Kidney glomerular epithelial cell (primary cell): ENCODE results near the gene NR6A1.
A peak's percentile ranks its signal among the peaks of the same experiment; 100 is the strongest.

Experiments used
- DNase-seq: peaks from one replicate; lab custom pipeline; 2025; lab: John Stamatoyannopoulos, UW

NR6A1 gene

DNA sequence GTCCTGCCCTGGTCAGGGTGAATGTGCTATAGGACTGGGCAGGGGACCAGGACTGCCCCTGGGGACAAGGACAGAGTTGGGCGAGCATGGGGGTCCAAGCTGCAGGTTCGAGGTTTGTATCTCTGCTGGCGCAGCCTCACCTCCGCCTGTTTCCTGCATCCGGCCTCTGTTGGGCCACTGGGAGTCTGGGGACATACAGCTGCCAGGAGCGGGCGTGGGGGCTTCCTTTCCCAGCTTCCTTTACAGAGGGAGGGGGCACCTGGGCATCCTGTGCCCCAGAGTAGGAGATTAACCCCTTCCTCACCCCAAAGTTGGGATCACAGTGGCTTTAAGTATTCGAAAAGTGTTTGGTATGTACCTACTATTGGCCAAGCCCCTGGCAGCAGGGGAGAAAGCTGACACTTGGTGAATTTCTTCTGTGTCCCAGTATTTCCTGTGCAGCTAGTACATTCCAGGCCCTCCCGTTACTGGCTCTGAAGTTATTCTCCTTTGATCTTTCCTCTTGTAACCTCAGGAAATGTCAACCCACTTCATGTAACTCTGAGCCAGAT, 24.8 kb upstream of the NR6A1 start:
- no peak for DNase-seq

DNA sequence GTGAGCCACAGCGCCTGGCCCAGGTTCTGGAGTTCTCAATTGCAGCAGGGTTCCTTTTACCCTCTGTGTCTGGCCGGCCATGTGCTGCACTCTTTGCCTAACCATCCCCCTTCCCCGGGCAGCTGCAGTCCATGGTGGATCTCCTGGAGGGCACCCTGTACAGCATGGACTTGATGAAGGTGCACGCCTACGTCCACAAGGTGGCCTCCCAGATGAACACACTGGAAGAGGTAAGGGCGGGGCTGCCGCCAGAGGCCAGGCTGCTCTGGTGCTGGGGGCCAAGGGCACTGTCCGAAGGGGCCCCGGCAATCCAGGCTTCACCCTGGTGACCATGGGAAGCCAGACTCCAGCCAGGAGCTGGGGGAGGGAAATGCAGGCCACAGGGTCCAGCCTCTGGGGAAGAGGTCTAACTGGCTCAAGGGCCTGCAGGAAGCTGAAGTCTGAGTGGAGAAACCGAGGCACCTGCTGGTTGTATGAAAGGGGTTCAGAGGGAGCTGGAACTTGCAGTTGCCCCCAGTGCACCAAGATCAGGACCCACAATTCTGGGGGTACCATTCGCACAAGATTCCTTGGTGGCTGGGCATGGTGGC, 23.9 kb upstream of the NR6A1 start:
- DNase-seq: no peak

DNA sequence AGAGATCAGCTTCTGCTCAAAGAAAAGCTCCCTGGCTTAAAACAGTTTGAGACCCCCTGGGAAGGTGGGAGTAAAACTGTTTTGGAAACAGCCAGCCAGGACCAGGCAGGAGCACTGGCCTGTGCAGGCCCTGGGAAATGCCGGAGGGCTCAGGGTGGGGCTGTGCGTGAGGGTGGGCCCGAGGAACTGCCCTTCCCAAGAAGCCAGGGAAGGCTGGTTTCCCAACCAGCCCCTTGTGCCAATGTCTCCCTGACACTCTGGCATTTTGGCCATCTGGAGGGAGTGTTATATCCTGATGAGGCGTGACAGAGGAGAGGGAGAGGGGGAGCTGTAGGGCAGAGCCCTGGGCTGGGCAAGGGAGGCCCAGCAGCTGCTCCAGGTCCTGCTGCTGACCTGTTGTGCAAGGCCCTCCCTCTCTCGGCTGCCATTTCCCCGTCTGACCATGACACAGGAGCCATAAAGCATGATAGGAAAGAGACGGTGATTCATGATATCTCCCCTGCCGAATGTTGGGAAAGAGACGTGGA, 22.0 kb upstream of the NR6A1 start:
- DNase-seq: peak; percentile 33

DNA sequence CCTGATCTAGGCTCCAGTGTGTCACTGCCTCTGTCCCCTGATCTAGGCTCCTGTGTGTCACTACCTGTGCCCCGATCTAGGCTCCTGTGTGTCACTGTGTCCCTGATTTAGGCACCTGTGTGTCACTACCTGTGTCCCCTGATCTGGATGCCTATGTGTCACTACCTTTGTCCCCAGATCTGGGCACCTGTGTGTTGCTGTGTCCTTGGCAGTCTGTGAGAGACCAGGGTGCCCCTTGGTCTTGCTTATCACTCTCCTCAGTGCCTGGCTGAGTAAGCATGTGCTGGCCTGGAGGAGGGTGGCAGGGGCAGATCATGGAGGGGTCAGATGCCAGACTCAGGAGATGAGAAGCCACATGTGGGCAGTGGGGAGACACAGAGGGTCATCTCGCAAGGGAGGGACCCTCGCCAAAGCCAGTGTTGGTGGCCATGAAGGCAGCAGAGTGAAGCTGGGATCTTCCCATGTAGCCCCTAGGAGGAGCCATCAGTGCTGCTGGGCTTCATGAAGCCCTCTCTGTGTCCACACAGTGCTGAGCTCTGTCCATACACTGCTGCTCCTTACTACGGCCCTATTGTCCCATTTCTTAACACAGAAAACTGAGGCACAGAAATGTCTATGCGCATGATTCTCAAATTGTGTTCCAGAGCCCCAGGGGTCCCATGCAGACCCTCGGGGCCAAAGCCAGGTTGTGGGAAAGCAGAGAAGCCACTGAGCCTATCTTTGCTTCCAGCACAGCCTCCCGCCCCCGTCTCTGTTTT, 21.3 kb upstream of the NR6A1 start:
- DNase-seq: no peak

DNA sequence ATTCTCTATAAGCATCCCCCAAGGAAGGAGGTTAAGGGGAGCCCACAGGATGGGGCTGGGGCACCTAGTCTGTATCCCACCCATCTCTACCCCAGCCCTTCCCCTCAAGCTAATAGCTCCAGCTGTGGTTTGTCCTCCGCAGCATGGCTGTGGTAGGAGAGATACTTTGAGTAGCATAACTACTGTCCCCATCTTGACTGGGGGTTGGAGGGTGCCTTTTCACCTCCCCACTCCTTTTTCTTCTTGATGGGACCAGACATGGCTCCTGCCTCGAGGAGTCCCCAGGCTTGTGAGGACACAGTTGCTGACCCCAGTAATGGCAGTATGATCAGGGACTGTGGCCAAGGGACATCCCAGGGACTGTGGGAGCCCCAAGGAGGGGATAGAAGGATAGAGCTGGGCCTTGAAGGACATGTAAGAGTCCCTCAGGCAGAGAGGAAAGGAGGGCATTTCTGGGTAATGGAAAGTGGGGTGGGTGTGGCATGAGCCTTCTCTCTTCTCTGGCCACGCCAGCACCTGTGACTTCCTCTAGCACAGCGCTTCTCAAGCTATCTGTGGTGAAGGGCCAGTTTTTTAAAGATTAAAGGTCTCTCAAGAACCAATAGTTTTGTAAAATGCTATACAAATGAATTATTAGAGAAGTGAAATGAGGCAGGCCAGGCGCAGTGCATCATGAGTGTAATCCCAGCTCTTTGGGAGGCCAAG, 19.8 kb upstream of the NR6A1 start:
- DNase-seq: no peak

DNA sequence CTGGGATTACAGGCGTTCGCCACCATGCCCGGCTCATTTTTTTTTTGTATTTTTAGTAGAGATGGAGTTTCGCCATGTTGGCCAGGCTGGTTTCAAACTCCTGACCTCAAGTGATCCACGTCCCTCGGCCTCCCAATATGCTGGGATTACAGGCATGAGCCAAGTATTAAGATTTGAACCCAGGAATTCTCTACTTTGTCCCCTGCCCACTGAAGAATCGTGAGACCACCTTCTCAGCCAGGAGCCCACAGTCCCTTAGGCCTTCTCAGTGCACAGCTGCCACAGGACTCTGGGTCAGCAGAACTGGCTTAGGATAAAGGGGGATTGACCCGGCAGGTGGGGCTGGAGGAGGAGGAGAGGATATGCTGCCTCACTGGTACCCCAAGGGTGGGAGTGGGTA, 19.2 kb upstream of the NR6A1 start:
- DNase-seq: no peak

DNA sequence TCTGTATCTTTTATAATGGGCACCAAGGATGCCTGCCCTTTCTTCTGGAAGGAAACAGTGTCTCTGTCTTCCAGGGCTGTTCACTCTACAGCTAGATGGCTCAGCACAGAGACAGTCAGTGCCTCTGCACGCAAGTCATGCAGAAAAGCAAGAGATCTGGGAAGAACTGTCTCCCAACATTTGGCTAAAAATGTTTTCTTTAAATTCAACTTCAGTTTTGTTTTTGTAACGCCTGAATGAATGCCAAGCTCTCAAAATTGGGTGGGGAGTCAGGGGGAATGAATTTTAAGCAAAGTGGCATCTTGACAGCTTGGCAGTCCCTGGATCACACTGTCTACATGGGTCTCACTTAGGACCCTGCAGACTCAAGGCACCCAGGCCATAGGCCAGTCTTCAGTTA, 18.4 kb upstream of the NR6A1 start:
- no peak for DNase-seq

DNA sequence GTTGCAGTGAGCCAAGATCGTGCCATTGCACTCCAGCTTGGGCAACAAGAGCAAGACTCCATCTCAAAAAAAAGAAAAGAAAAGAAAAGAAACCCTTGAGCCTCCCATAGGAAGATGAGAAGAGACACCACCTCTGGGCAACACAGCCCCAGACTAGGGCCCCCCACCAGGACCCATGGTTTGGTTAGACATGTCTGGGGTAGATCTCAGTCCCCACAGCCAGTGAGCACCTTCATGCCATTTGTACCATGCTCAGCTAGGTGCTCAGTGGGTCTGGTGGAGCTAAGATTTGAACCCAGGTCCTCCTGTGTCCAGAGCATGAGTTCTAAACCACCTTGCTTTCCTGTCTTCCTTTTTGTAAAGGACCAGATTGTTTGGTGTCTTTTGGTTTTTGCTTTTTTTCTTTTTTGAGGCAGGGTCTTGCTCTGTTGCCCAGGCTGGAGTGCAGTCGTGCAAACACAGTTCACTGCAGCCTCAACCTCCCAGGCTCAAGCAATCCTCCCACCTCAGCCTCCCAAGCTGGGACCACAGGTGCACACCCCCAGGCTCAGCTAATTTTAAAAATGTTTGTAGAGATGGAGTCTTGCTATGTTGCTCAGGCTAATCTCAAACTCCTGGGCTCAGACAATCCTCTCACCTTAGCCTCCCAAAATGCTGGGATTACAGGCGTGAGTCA, 17.6 kb upstream of the NR6A1 start:
- no peak for DNase-seq

DNA sequence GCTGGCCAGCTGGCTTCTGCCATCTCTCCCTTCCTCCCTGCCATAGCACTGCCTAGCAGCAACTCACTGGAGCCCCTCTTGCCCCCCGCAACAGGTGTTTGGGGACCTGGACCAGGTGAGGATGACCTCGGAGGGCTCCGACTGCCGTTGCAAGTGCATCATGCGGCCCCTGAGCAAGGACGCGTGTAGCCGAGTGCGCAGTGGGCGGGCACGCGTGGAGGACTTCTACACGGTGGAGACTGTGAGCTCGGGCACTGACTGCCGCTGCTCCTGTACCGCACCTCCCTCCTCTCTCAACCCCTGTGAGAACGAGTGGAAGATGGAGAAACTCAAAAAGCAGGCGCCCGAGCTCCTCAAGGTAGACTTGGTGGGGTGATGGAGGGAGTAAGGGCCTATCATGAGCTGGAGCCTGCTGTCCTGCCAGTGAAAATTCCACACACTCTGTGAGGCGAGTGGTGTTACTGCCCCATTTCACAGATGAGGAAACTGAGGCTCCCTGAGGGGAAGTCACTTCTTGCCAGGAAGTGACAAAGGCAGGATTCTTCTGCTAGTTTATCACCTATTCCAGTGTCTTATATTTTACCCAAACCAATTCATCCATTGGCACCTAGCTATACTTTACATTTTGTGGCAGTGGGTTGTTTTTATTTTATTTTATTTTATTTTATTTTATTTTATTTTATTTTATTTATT, 15.9 kb upstream of the NR6A1 start:
- DNase-seq: no peak

DNA sequence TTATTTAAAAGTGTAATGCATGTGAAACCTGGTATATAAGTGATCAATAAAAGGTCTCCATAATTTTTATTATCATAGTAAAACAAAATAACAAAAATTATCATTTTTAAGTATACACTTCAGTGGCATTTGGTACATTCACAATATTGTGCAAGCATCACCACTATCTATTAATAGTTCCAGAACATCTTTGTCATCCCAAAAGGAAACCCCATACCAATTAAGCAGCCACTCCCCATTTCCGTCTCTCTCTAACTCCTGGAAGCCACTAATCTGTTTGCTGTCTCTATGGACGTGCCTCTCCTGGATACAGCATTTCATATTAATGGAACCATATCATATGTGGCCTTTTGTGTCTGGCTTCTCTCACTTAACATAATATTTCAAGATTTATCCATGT, 13.4 kb upstream of the NR6A1 start:
- DNase-seq: no peak

DNA sequence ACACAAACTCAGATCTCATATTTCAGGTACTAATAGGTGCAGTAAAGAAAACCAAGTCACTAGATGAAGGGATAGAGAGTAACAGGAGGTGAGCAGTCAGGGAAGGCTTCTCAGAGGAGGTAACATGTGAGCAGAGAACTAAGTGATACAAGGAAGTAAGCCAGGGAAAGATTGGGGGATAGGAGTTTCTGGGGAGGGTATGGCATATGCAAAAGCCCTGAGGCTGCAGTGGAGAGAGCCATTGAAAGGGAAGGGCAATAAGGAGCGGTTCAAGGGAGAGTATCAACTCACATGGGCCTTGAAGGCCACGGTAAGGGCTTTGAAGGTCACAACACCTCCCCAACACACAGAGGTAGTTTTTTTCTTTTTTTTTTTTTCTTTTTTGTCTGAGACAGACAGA, 12.7 kb upstream of the NR6A1 start:
- no peak for DNase-seq

DNA sequence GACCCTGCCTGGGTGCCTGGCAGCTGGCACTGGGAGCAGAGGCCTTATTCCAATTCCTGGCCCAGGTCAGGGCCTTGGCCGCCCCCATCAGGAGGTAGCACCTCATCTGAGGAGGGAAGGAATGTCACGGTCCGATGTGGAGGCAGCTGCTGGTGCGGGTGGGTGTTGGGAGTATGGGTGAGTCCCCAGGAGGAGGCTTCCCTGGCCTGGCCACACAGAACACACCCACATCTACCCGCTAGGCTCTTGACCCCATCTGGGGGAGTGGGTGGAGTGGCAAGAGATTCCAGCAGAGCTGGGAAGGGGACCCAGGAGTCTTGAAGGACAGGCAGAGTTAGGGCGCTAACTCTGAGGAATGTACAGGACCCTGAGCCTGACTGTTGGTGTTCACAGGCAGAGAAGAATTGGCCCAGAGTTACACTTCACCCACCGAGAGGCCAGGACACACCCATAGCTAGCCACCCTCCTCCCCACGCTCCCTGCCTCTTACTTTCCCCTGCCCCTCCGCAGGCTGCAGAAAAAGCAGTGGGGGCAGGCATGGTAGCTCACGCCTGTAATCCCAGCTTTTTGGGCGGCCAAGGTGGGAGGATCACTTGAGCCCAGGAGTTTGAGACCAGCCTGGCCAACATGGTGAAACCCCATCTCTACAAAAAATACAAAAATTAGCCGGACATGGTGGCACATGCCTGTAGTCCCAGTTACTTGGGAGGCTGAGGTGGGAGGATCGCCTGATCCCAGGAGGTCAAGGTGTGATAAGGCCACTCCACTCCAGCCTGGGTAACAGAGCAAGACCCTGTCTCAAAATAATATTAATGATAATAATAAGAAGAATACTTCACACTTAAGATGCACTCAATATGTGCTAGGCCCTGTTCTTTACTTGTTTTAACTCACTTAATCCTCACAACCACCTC, 11.8 kb upstream of the NR6A1 start:
- no peak for DNase-seq

DNA sequence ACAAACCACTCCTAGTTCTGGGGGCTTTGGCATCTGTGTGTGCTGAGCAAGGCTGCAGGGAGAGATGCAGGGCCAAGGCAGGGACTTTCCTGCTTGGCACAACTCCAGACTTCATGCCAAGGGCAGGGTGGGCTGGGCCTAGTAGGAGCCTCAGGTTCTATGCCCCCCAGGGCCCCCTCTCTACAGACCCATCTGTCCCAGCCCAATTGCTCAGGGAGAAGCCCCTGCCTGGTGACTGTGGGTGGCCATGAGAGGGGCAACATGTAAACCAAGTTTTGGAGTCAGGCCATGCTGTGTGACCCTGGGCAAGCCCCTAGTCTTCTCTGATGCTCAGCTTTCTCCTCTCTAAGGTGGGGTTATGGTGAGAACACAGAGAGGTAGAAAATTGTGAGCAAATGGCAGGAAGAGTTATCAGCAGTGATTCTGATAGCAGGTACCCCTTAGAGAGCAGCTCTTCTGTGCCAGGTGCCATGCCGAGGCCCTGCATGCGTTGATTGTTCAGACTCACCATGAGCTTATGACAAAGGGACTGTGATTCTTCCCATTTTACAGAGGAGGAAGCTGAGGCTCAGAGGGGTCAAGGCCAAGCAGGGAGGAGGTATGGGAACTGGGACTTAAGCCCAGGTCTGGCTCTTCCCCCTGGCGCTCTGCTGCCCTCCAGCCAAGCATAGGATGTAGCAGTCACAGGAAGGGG, 11.0 kb upstream of the NR6A1 start:
- no peak for DNase-seq

DNA sequence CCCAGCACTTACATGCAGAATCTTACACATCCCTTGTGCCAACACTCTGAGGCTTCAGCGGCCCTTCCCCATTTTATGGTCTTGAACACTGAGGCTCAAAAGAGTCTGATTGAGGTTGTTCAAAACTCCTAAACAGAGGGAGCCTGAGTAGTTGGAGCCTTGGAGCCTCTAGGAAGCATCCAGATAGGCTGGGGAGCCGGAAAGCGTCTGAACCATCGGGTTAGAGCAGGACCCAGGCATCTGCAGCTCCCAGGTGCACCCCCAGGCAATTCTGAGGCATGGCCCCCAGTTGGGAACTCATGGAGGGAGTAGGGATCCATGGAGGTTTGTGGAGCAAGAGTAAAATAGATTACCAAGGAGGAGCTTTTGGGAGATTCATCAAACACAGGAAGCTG, 9.6 kb upstream of the NR6A1 start:
- no peak for DNase-seq

DNA sequence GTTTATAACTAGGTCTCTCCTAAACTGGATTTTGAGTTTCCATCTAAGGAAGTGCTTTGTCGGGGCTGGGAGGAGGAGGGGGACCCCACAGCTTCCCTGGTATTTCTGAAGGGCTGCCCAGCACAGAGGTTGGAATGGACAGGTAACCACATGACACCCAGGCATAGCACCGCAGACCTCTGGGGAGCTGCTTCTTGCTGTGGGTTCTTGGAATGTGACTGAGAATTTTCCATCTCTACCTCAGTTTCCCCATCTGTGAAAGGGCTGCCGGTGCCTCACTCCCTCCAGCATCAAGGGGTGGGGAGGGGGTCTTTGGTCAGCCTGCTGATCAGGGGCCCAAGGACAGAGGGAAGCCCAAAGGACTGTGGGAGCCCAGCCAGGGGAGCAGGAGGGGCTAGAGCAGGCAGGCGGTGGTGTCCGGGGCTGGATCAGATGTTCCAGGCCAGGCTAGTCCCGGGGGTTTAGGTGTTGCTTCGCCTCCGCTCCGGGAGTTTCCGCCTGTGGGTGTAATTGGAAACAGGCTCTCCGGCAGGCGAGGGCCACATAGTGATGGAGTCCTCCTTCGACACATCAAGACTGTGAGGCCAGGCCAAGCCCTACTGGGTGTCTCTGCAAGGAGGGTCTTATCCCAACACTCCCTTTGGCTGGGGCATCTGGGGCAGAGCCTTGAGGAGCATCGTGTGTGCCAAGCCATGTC, 9.1 kb upstream of the NR6A1 start:
- DNase-seq: no peak

DNA sequence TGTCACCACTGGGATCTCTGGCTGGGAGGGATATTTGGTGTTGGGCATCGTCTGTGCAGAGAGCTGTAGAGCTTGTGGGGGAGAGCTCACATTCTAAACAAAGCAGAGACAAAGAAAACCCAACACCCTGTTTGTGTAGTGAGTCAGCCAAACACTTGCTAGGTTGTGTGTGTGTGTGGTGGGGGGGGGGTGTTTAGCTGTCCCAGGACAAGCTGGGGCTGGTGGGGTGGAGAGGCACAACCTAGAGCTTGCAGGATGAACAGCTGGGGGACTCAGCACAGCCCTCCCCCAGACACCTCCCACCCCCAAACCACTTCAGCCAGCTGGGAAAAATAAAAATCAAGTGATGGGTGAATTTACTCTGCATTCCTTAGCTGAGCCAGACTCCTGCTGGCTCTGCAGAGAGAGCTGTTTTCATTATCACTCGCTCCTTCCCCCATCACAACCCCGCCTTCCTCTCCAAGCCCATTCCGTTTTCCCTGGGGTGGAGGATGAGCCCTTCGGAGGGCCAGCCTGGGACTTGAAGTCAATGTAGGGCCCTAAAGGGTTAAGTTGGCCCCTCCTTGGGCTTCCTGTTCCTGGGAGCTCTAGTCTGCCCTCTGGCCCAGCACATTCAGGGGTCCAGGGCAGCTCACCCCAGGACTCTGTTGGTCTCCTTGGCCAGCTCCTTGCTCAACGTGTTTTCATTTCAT, 8.4 kb upstream of the NR6A1 start:
- DNase-seq: peak; percentile 97

DNA sequence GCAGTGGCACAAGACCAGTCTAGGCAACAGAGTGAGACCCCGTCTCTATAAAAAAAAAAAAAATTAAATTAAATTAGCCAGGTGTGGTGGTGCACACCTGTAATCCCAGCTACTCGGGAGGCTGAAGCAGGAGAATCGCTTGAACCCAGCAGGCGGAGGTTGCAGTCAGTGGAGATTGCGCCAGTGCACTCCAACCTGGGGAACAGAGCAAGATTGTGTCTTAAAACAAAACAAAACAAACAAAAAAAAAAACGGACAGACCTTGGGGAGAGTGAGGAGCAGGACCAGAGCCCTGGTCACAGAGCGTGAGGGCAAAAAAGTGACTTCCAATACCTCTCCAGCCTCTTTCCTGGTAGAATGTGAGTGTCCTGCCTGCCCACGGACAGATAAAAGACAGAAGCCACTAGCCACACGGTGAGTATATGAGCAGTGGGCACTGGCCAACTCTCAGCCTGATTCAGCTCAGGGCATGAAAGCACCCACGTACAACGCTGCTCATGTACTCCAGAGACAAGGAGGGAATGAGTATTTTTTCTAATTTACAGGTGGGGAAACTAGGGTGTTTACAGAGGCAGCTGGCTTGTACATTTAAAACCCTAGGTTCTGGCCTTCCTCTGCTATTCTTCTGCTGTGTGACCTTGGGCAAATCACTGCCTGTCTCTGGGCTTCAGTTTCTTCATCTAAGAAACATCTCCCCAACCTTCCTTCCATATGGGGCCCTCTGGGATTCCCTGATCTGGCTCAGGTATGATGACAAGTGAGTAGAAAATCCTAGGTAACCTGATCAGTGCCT, 7.7 kb upstream of the NR6A1 start:
- DNase-seq: no peak
